ENCODE measurements around the gene GRIN3B.

DNA sequence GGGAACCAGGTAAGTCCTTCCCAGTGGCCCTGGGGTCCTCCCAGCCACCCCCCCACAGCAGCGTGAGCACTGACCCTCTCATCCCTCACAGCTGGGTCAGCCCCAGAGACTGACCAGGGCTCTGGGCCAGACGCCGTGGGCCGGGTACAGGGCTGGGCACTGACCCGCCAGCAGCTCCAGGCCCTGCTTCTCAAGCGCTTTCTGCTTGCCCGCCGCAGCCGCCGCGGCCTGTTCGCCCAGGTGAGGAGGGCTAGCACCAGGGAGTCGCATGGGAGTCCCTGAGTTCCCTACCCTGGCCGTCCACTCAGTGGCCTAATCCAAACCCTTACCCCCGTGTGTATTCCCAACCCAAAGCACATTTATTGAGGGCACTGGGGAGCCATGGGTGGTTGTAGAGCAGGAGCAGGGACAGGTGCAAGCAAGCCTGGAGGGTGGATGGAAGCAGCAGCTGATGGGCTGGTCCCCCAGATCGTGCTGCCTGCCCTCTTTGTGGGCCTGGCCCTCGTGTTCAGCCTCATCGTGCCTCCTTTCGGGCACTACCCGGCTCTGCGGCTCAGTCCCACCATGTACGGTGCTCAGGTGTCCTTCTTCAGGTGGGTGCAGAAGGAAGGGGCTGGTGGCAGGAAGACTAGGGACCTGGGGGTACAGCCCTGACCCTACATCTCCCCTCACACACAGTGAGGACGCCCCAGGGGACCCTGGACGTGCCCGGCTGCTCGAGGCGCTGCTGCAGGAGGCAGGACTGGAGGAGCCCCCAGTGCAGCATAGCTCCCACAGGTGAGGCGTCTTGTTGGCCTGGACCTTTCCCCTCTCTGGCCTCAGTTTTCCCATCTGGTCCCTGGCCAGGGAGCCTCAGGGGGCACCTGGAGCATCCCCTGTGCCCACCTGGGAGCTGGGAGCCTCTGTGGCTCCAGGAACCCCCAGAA lies 54.1 kb downstream of the GRIN3B start:
- TF ChIP-seq, protein P1, sequence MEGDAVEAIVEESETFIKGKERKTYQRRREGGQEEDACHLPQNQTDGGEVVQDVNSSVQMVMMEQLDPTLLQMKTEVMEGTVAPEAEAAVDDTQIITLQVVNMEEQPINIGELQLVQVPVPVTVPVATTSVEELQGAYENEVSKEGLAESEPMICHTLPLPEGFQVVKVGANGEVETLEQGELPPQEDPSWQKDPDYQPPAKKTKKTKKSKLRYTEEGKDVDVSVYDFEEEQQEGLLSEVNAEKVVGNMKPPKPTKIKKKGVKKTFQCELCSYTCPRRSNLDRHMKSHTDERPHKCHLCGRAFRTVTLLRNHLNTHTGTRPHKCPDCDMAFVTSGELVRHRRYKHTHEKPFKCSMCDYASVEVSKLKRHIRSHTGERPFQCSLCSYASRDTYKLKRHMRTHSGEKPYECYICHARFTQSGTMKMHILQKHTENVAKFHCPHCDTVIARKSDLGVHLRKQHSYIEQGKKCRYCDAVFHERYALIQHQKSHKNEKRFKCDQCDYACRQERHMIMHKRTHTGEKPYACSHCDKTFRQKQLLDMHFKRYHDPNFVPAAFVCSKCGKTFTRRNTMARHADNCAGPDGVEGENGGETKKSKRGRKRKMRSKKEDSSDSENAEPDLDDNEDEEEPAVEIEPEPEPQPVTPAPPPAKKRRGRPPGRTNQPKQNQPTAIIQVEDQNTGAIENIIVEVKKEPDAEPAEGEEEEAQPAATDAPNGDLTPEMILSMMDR (conservative IDR thresholded peaks at IDR 0.05), result no peak
- TF ChIP-seq EZH2 (IDR thresholded peaks at IDR 0.05; ENCODE audit: low read depth), result no peak

Data from PC-9 (cell line).